Measurements from ENCODE around the gene PRPF40A.
A peak's percentile ranks its signal among the peaks of the same experiment; 100 is the strongest.

The PRPF40A gene

GRCh38 chr2:152720794-152721193, 3.5 kb upstream of the PRPF40A start:
- Histone ChIP-seq H3K4me3 (replicated peaks; ENCODE audit: insufficient read depth, low read length) (no peak overlapping the region), H3K27ac (replicated peaks) (no peak overlapping the region), H3K27me3 (ENCODE audit: insufficient read depth, poor library complexity, severe bottlenecking) (no peaks in the 10 kb centered on the region)
- no peak for DNase-seq (ENCODE audit: low read depth in 1 of 2, low spot score in 1 of 2)
- TF ChIP-seq GABPA (IDR thresholded peaks at IDR 0.05; ENCODE audit: low read depth) (no peak), POLR2AphosphoS5 (IDR thresholded peaks at IDR 0.05; ENCODE audit: low read depth) (no peak), SPI1 (IDR thresholded peaks at IDR 0.05; ENCODE audit: borderline replicate concordance, low read depth) (no peak), CTCF (IDR thresholded peaks at IDR 0.05; ENCODE audit: insufficient read depth, low read length) (no peak), REST (IDR thresholded peaks at IDR 0.05; ENCODE audit: insufficient replicate concordance, low read depth) (no peak)

GRCh38 chr2:152718909-152719645, 1.8 kb upstream of the PRPF40A start:
- Histone ChIP-seq H3K27ac (replicated peaks) (peak overlapping the region; percentile 99), H3K4me3 (replicated peaks; ENCODE audit: insufficient read depth, low read length) (peak overlapping the region; percentile 59), H3K27me3 (ENCODE audit: insufficient read depth, poor library complexity, severe bottlenecking) (no peaks in the 10 kb centered on the region)
- TF ChIP-seq POLR2AphosphoS5 (IDR thresholded peaks at IDR 0.05; ENCODE audit: low read depth) = no peak
- DNase-seq (ENCODE audit: low read depth in 1 of 2, low spot score in 1 of 2) = peak in 1 of 2 experiments; percentile 72

- peak; percentile 55 to 94 for DNase-seq (ENCODE audit: low read depth in 1 of 2, low spot score in 1 of 2)
Observed at GRCh38 chr2:152718076-152718908, 1.0 kb upstream of the PRPF40A start, which contains the start of gene ARL6IP6. ARL6IP6 (plus strand) TSS chr2:152718620; CDS start chr2:152718625, 5 bp downstream.

More at GRCh38 chr2:152718076-152718908, 1.0 kb upstream of the PRPF40A start, which contains the start of gene ARL6IP6:
- Histone ChIP-seq H3K27me3 (ENCODE audit: insufficient read depth, poor library complexity, severe bottlenecking) (no peaks in the 10 kb centered on the region), H3K27ac (replicated peaks) (peak within 1 kb of the TSS; percentile 99), H3K4me3 (replicated peaks; ENCODE audit: insufficient read depth, low read length) (peak within 1 kb of the TSS; percentile 59)
- TF ChIP-seq SPI1 (IDR thresholded peaks at IDR 0.05; ENCODE audit: borderline replicate concordance, low read depth) (no peak), REST (IDR thresholded peaks at IDR 0.05; ENCODE audit: insufficient replicate concordance, low read depth) (peak; percentile 56), GABPA (IDR thresholded peaks at IDR 0.05; ENCODE audit: low read depth) (no peak), POLR2AphosphoS5 (IDR thresholded peaks at IDR 0.05; ENCODE audit: low read depth) (peak; percentile 67), CTCF (IDR thresholded peaks at IDR 0.05; ENCODE audit: insufficient read depth, low read length) (no peak)
